Adrenal gland (tissue), 5 donors: ENCODE measurements around the gene PIEZO1.

Experiments used
- POLR2A ChIP-seq, 2 donors: fragments of 450-650 bp; IDR thresholded peaks; one replicate each; pipeline ENCODE4 v1.6.1; 2017; ENCODE audit warnings: antibody characterized with exemption in 2 of 2, mild to moderate bottlenecking in 2 of 2, moderate library complexity in 1 of 2
- TF ChIP-seq, protein P1 (sequence below), 6 experiments: fragments of 450-650 bp in 4 of 6; fragments of 200-600 bp in 2 of 6; sonication (generic) in 1 of 6; IDR thresholded peaks; 1 replicate in 5 of 6; 2 replicates in 1 of 6; pipeline versions ENCODE4 v1.5.1 to v1.8.0; 2016 to 2021; ENCODE audit warnings: antibody characterized with exemption in 6 of 6, mild to moderate bottlenecking in 2 of 6, moderate library complexity in 1 of 6
- donor health status: DM: no; HTN: no; CAD: no.

DNA sequence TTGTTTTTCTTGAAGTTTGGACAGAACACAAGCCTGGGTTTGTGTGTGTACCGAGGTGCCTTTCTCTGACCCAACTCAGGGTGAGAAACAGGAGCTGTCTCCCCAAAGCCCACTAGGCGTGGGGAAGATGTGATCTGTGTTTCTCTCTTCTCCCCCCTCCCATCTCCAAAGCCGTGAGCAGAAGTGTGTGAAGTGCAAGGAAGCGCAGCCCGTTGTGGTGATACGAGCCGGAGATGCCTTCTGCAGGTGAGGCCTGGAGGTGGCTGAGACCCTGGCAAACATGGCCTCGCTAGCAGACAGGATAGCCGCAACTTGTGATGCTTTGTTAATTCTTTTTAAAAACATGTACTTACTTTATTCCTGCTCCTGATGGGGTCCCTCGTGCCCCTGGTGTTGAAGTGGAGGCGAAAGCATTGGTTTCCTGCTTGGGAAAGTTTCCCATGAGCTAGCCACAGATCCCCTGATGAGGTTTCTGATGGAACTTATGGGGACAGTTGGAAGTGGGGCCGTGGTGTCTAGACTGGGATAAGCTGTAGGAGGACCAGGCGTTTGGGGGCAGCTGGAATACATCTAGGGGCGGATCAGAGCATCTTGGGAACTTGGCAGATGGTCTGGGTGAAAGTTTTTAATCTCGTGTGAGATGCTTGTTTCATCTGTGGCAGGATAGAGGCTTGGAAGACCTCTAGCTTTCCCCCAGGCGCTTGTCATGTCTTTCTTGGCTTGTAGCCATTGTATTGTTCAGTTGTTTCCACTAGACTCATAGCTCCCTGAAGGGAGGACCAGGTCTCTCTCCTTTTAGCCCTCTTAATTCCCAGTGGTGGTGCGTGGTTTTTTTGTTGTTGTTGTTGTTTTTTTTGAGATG lies 77.8 kb downstream of the PIEZO1 start:
- TF ChIP-seq, protein P1, sequence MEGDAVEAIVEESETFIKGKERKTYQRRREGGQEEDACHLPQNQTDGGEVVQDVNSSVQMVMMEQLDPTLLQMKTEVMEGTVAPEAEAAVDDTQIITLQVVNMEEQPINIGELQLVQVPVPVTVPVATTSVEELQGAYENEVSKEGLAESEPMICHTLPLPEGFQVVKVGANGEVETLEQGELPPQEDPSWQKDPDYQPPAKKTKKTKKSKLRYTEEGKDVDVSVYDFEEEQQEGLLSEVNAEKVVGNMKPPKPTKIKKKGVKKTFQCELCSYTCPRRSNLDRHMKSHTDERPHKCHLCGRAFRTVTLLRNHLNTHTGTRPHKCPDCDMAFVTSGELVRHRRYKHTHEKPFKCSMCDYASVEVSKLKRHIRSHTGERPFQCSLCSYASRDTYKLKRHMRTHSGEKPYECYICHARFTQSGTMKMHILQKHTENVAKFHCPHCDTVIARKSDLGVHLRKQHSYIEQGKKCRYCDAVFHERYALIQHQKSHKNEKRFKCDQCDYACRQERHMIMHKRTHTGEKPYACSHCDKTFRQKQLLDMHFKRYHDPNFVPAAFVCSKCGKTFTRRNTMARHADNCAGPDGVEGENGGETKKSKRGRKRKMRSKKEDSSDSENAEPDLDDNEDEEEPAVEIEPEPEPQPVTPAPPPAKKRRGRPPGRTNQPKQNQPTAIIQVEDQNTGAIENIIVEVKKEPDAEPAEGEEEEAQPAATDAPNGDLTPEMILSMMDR (IDR thresholded peaks at IDR 0.05), result no peak
- TF ChIP-seq POLR2A (IDR thresholded peaks at IDR 0.05), result no peak
